ENCODE data around the gene MAP7. TPM values are rescaled to one million over a fixed set of nuclear protein-coding genes. Genes with fewer than 3 reads are reported as not detected.

The MAP7 gene
- total and polyA plus RNA-seq, 9 of the 15 experiments (the other 6 are each of a cell fraction or from before 2014, with no cell fraction given) = 0.76 to 7.7 (median 3.9) TPM

DNA sequence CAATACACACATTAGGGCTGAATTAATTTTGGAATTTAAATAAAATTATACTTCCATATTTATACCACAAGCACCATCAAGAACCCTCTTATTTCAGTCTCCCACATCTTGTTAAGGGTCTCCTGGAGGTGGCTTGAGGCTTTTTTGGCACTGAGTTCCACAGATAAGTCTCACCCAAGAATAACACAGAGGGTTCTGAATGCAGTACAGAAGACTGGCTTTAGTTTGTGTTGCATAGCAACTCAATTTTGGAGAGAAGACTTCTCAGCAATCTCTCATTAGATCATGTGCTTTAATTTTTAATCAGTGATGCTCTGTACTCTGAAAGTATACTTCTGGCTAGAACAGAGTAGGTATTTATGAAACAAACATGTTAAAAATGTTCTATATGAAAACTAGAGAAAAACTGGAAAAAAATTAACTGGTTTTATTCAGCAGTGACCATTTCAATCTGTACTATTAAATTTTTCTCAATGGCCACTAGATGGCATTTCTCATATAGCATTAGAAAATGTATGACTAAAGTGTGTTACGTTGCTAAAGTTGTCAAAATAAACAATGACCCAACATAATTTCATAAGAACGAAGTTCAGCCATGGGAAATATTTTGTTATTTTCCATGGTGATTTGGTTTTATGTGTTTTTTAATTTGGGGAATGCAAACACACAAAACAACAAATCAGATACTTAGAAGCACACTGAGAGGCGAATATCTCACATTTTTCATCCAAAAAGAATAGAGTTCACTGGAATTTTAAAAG, 32.7 kb upstream of the MAP7 start:
- H3K79me2 ChIP-seq (ENCODE audit: control insufficient read depth, insufficient read depth, low read length) = no peaks in the 10 kb centered on the region
- ATAC-seq (peak; percentile 72), FAIRE-seq (peak; percentile 71), DNase-seq (ENCODE audit: extremely low read depth in 1 of 4, low spot score in 3 of 4) (peak in 2 of 4 experiments; percentile 31 to 37)
- no peaks in the 10 kb centered on the region for H4K20me1 ChIP-seq (replicated peaks; ENCODE audit: control insufficient read depth, insufficient read depth, low read length)
- H3K4me2 ChIP-seq (ENCODE audit: insufficient read depth, low read length) = no peak overlapping the region
- no peaks in the 10 kb centered on the region for H3K9me3 ChIP-seq (replicated peaks; ENCODE audit: control insufficient read depth, insufficient read depth, low read depth, low read length)
- H3K4me1 ChIP-seq (replicated peaks in 1 of 2; ENCODE audit: control insufficient read depth in 2 of 2, insufficient read depth in 2 of 2, low read length in 2 of 2) = no peaks in the 10 kb centered on the region
- no peak overlapping the region for H3K4me3 ChIP-seq
- H3K36me3 ChIP-seq (ENCODE audit: control insufficient read depth, insufficient read depth, low read length) = peaks cover 41% of the 10 kb centered on the region; the same call in 2 of the 3 replicates
- 33% methylated on average over 3 of the region's 3 CpGs for WGBS (ENCODE audit: insufficient coverage, low coverage, missing lambda C conversion rate)
- ChIA-PET POLR2A (no interaction called here), CTCF (ENCODE audit: low intra/inter-chr PET ratio) (interaction anchor here (1.1 to 2.2 kb wide), 2 partner anchors 62 to 210 kb away, joined by 6 to 17 read pairs; partner anchors contain the start of gene MAP3K5)
- intact Hi-C loops (cut with micrococcal nuclease) = loop anchor here (1.0 to 10.0 kb wide), 2 partner anchors 210 to 342 kb away; partner anchors contain the start of gene SLC35D3
- H2AFZ ChIP-seq (ENCODE audit: low read depth, low read length) = no peak overlapping the region
- H3K9me1 ChIP-seq (ENCODE audit: control insufficient read depth, insufficient read depth, low read length) = no peaks in the 10 kb centered on the region
- no peaks in the 10 kb centered on the region for H3K27me3 ChIP-seq (ENCODE audit: control insufficient read depth in 2 of 2, insufficient read depth in 2 of 2, low read length in 2 of 2)
- in situ Hi-C loops (cut with MboI) = no loop called here
- H3K9ac ChIP-seq (ENCODE audit: insufficient read depth in 1 of 2, low read depth in 2 of 2, low read length in 2 of 2) = no peak overlapping the region
- BruUV-seq (replicated peaks) = no TSS peak
- H3K27ac ChIP-seq (ENCODE audit: extremely low read depth, low read depth, low read length) = no peak overlapping the region
- TF ChIP-seq, protein P1, sequence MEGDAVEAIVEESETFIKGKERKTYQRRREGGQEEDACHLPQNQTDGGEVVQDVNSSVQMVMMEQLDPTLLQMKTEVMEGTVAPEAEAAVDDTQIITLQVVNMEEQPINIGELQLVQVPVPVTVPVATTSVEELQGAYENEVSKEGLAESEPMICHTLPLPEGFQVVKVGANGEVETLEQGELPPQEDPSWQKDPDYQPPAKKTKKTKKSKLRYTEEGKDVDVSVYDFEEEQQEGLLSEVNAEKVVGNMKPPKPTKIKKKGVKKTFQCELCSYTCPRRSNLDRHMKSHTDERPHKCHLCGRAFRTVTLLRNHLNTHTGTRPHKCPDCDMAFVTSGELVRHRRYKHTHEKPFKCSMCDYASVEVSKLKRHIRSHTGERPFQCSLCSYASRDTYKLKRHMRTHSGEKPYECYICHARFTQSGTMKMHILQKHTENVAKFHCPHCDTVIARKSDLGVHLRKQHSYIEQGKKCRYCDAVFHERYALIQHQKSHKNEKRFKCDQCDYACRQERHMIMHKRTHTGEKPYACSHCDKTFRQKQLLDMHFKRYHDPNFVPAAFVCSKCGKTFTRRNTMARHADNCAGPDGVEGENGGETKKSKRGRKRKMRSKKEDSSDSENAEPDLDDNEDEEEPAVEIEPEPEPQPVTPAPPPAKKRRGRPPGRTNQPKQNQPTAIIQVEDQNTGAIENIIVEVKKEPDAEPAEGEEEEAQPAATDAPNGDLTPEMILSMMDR (IDR thresholded peaks at IDR 0.05 in 2 of 3, conservative IDR thresholded peaks at IDR 0.05 in 1 of 3; ENCODE audit: insufficient read depth in 2 of 3, low read depth in 1 of 3, low read length in 3 of 3) = peak; percentile 11 to 69 (median 31); a peak in 3 of 6 replicates
- TF ChIP-seq GATAD2B (IDR thresholded peaks at IDR 0.05; ENCODE audit: borderline replicate concordance) = peak; percentile 33; the same call in 1 of the 2 replicates
- no peak for TF ChIP-seq ZNF561 (CRISPR knock-in tag; conservative IDR thresholded peaks at IDR 0.05)
- TF ChIP-seq RBM17 (IDR thresholded peaks at IDR 0.05; ENCODE audit: borderline replicate concordance, low read depth, low read length) = no peak
- TF ChIP-seq SPI1 (IDR thresholded peaks at IDR 0.05; ENCODE audit: borderline replicate concordance, low read depth, low read length) = no peak
- TF ChIP-seq POLR3A (IDR thresholded peaks at IDR 0.05; ENCODE audit: borderline replicate concordance, extremely low read depth, insufficient read depth, insufficient read length) = no peak
- no peak for TF ChIP-seq ZFP30 (CRISPR knock-in tag; IDR thresholded peaks at IDR 0.05; ENCODE audit: borderline replicate concordance)
- peak; percentile 33; the same call in 1 of the 2 replicates for TF ChIP-seq RFX1 (IDR thresholded peaks at IDR 0.05)
- no peak for TF ChIP-seq ZKSCAN8 (CRISPR knock-in tag; IDR thresholded peaks at IDR 0.05)
- no peak for TF ChIP-seq JUND (IDR thresholded peaks at IDR 0.05; ENCODE audit: borderline replicate concordance, low read depth, low read length)
- TF ChIP-seq JUND (tag; IDR thresholded peaks at IDR 0.05; ENCODE audit: borderline replicate concordance, low read depth, low read length) = 0 out of 3 replicates have a peak, but pooled peaks have one; percentile 32
- TF ChIP-seq, protein P2, sequence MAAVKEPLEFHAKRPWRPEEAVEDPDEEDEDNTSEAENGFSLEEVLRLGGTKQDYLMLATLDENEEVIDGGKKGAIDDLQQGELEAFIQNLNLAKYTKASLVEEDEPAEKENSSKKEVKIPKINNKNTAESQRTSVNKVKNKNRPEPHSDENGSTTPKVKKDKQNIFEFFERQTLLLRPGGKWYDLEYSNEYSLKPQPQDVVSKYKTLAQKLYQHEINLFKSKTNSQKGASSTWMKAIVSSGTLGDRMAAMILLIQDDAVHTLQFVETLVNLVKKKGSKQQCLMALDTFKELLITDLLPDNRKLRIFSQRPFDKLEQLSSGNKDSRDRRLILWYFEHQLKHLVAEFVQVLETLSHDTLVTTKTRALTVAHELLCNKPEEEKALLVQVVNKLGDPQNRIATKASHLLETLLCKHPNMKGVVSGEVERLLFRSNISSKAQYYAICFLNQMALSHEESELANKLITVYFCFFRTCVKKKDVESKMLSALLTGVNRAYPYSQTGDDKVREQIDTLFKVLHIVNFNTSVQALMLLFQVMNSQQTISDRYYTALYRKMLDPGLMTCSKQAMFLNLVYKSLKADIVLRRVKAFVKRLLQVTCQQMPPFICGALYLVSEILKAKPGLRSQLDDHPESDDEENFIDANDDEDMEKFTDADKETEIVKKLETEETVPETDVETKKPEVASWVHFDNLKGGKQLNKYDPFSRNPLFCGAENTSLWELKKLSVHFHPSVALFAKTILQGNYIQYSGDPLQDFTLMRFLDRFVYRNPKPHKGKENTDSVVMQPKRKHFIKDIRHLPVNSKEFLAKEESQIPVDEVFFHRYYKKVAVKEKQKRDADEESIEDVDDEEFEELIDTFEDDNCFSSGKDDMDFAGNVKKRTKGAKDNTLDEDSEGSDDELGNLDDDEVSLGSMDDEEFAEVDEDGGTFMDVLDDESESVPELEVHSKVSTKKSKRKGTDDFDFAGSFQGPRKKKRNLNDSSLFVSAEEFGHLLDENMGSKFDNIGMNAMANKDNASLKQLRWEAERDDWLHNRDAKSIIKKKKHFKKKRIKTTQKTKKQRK (IDR thresholded peaks at IDR 0.05; ENCODE audit: borderline replicate concordance, low read depth, low read length) = no peak
- TF ChIP-seq CEBPG (CRISPR knock-in tag; IDR thresholded peaks at IDR 0.05) = no peak
- TF ChIP-seq CEBPG (tag; conservative IDR thresholded peaks at IDR 0.05 in 1 of 2, IDR thresholded peaks at IDR 0.05 in 1 of 2) = 0 out of 4 replicates have a peak, but pooled peaks of 1 of the 2 experiments have one; percentile 17
- no peak for TF ChIP-seq CAMTA2 (CRISPR knock-in tag; conservative IDR thresholded peaks at IDR 0.05)
- no peak for TF ChIP-seq EZH2 (IDR thresholded peaks at IDR 0.05; ENCODE audit: borderline replicate concordance, low read depth, low read length)
- TF ChIP-seq NCOA1 (IDR thresholded peaks at IDR 0.05; ENCODE audit: low read depth) = no peak
